ENCODE results near the gene TMEM106B. TPM values are rescaled to one million over a fixed set of nuclear protein-coding genes. Genes with fewer than 3 reads are reported as not detected.

Gene TMEM106B
- total and polyA plus RNA-seq, 7 experiments from 2014 or later: 22.8 to 69.2 (median 40.1) TPM

DNA sequence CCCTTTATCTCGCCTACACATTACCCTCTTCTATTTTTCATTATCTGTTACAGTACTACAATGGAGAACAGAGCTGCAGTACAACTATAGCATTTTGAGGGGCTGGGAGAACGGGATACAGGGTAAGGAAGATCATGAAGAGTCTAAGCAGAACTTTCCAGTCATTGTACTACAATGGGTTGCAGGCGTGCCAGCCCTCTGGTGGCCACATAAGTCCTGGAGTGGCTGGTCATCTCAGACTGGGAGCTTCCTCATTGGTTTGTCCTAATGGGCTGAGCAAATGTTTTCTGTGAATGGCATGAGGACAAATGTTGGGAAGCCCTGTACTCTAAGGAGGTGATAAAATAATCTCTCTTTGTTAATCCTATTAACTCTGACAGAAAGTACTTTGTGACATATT is 33.0 kb downstream of the TMEM106B start:
- no peak for ATAC-seq

GRCh38 chr7:12244694-12245093 is 33.6 kb downstream of the TMEM106B start:
- H3K27ac ChIP-seq (ENCODE audit: low read depth, low read length): no peak overlapping the region
- no peak overlapping the region for H3K4me3 ChIP-seq (ENCODE audit: low read length)
- H3K9me3 Mint-ChIP-seq: peaks cover 0 to 5% (median 0%) of the 10 kb centered on the region in 11 donors
- no peak for DNase-seq
- ATAC-seq: no peak
- no peaks in the 10 kb centered on the region for H3K27me3 ChIP-seq (ENCODE audit: control insufficient read depth in 2 of 2, insufficient read depth in 2 of 2, low read length in 2 of 2)
- peaks cover 0 to 17% (median 4%) of the 10 kb centered on the region in 5 donors for H3K36me3 Mint-ChIP-seq
- intact Hi-C loops (cut with micrococcal nuclease): no loop called here
- peaks cover 5 to 12% (median 9%) of the 10 kb centered on the region in 7 donors for H3K4me1 Mint-ChIP-seq
- ChIA-PET POLR2A (no interaction called here), CTCF (interaction anchor here (0.5 kb wide), 1 partner anchor 12 kb away, joined by 3 read pairs; no protein-coding TSS in a partner anchor)
- H3K27me3 Mint-ChIP-seq: peaks cover 0 to 4% (median 0%) of the 10 kb centered on the region in 5 donors
- no peaks in the 10 kb centered on the region for H3K36me3 ChIP-seq (ENCODE audit: control insufficient read depth in 2 of 3, insufficient read depth in 3 of 3, low read length in 3 of 3)
- no peak overlapping the region for H3K4me3 Mint-ChIP-seq
- no peaks in the 10 kb centered on the region for H3K4me1 ChIP-seq (ENCODE audit: control insufficient read depth in 2 of 2, insufficient read depth in 2 of 2, low read length in 2 of 2)
- no peak overlapping the region for H3K27ac Mint-ChIP-seq
- no peaks in the 10 kb centered on the region for H3K9me3 ChIP-seq (ENCODE audit: control insufficient read depth in 2 of 3, low read length in 3 of 3)

More for the DNA sequence above, 33.0 kb downstream of the TMEM106B start:
- Mint-ChIP-seq H3K9me3 (peaks cover 0 to 5% (median 0%) of the 10 kb centered on the region in 11 donors), H3K27ac (no peak overlapping the region), H3K36me3 (peaks cover 0 to 21% (median 9%) of the 10 kb centered on the region in 5 donors), H3K27me3 (peaks cover 0 to 3% (median 0%) of the 10 kb centered on the region in 5 donors), H3K4me3 (no peak overlapping the region), H3K4me1 (peaks cover 8 to 18% (median 15%) of the 10 kb centered on the region in 7 donors)
- Histone ChIP-seq H3K9me3 (ENCODE audit: control insufficient read depth in 2 of 3, low read length in 3 of 3) (no peaks in the 10 kb centered on the region), H3K36me3 (ENCODE audit: control insufficient read depth in 2 of 3, insufficient read depth in 3 of 3, low read length in 3 of 3) (no peaks in the 10 kb centered on the region), H3K27me3 (ENCODE audit: control insufficient read depth in 2 of 2, insufficient read depth in 2 of 2, low read length in 2 of 2) (no peaks in the 10 kb centered on the region), H3K4me1 (ENCODE audit: control insufficient read depth in 2 of 2, insufficient read depth in 2 of 2, low read length in 2 of 2) (no peaks in the 10 kb centered on the region), H3K4me3 (ENCODE audit: low read length) (no peak overlapping the region), H3K27ac (ENCODE audit: low read depth, low read length) (no peak overlapping the region)
- CTCF ChIA-PET: interaction anchor here (0.5 to 0.6 kb wide), 2 partner anchors 12 to 132 kb away, joined by 3 read pairs; no protein-coding TSS in a partner anchor
- no peak for DNase-seq
- POLR2A ChIA-PET: no interaction called here
- intact Hi-C loops (cut with micrococcal nuclease): no loop called here

DNA sequence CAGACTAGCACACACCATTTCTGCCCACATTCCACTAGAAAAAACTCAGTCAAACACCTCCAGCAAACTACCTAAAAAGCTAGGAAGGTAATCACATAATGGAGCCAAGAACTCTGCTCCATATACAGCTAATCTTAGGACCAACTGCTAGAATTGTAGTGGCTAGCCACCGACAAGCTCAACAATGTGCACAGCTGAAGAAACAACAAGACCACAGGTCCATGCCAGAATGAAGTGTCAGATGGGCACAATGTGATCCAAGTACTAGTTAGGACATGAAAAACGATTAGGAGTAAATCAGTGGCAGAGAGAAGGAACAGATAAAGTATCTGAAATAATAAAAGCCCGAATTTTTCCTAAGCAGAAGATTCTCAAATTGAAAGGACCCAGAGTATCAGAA is 38.6 kb downstream of the TMEM106B start:
- Histone ChIP-seq H3K9me3 (ENCODE audit: control insufficient read depth in 2 of 3, low read length in 3 of 3) (no peaks in the 10 kb centered on the region), H3K4me1 (ENCODE audit: control insufficient read depth in 2 of 2, insufficient read depth in 2 of 2, low read length in 2 of 2) (no peaks in the 10 kb centered on the region), H3K4me3 (ENCODE audit: low read length) (no peak overlapping the region), H3K27ac (ENCODE audit: low read depth, low read length) (no peak overlapping the region), H3K36me3 (ENCODE audit: control insufficient read depth in 2 of 3, insufficient read depth in 3 of 3, low read length in 3 of 3) (no peaks in the 10 kb centered on the region), H3K27me3 (ENCODE audit: control insufficient read depth in 2 of 2, insufficient read depth in 2 of 2, low read length in 2 of 2) (no peaks in the 10 kb centered on the region)
- ChIA-PET CTCF (no interaction called here), POLR2A (interaction anchor here (1.5 kb wide), 1 partner anchor 10 kb away, joined by 4 read pairs; no protein-coding TSS in a partner anchor)
- Mint-ChIP-seq H3K4me1 (peaks cover 0 to 4% (median 0%) of the 10 kb centered on the region in 7 donors), H3K4me3 (no peak overlapping the region), H3K36me3 (peaks cover 12 to 27% (median 16%) of the 10 kb centered on the region in 5 donors), H3K27ac (no peak overlapping the region), H3K27me3 (peaks cover 0 to 26% (median 0%) of the 10 kb centered on the region in 5 donors), H3K9me3 (peaks cover 5 to 40% (median 16%) of the 10 kb centered on the region in 11 donors)
- intact Hi-C loops (cut with micrococcal nuclease): loop anchor here in 1 of 2 donors (2.0 kb wide), 1 partner anchor 15 kb away; no protein-coding TSS in a partner anchor
- no peak for ATAC-seq
- no peak for DNase-seq

DNA sequence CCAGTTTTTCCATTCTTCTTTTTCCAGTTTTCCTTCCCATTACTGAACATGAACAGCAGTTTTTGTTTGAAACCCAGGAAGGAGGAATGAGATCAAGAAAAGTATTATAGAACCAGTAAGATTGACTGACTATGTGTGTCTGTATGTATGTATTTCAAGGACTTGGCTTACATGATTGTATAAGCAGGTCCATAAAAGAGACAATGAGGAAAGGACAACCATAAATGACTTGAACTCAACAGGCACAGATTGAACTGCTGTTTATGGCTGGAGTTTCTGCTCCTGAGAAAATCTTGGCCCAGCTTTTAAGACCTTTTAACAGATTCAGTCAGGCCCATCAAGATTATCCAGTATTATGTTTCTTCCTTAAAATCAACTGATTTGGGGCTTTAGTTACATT is 39.1 kb downstream of the TMEM106B start:
- Histone ChIP-seq H3K27ac (ENCODE audit: low read depth, low read length) (no peak overlapping the region), H3K9me3 (ENCODE audit: control insufficient read depth in 2 of 3, low read length in 3 of 3) (no peaks in the 10 kb centered on the region), H3K27me3 (ENCODE audit: control insufficient read depth in 2 of 2, insufficient read depth in 2 of 2, low read length in 2 of 2) (no peaks in the 10 kb centered on the region), H3K4me3 (ENCODE audit: low read length) (no peak overlapping the region), H3K4me1 (ENCODE audit: control insufficient read depth in 2 of 2, insufficient read depth in 2 of 2, low read length in 2 of 2) (no peaks in the 10 kb centered on the region), H3K36me3 (ENCODE audit: control insufficient read depth in 2 of 3, insufficient read depth in 3 of 3, low read length in 3 of 3) (no peaks in the 10 kb centered on the region)
- POLR2A ChIA-PET: no interaction called here
- DNase-seq (no peak), ATAC-seq (no peak)
- Mint-ChIP-seq H3K36me3 (peaks cover 12 to 27% (median 16%) of the 10 kb centered on the region in 5 donors), H3K4me1 (peaks cover 0 to 4% (median 0%) of the 10 kb centered on the region in 7 donors), H3K27me3 (peaks cover 0 to 26% (median 0%) of the 10 kb centered on the region in 5 donors), H3K4me3 (no peak overlapping the region), H3K9me3 (peaks cover 5 to 40% (median 16%) of the 10 kb centered on the region in 11 donors), H3K27ac (no peak overlapping the region)
- CTCF ChIA-PET: no interaction called here
- intact Hi-C loops (cut with micrococcal nuclease): no loop called here

DNA sequence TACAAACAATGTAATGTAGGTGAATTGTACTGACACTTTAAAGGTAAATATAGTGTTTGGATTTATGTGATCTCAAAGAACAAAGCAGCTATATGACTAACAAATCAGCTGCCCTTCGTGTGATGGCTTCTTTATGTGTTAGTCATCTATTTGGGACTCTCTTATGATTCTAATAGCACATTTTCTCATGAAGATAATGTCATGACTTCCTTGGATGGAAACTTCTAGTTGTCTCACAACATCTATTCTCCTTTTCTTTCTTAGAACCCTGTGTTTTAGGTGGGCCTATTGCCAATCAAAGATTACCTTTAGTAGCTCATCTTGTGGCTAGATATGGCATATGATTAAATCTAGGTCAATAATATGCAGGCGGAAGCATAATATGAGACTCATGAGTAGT is 45.0 kb downstream of the TMEM106B start:
- DNase-seq: no peak
- peaks cover 0 to 12% (median 9%) of the 10 kb centered on the region in 7 donors for H3K4me1 Mint-ChIP-seq
- ATAC-seq: no peak
- peaks cover 5 to 30% (median 16%) of the 10 kb centered on the region in 11 donors for H3K9me3 Mint-ChIP-seq
- Histone ChIP-seq H3K36me3 (ENCODE audit: control insufficient read depth in 2 of 3, insufficient read depth in 3 of 3, low read length in 3 of 3) (no peaks in the 10 kb centered on the region), H3K27ac (ENCODE audit: low read depth, low read length) (no peak overlapping the region), H3K9me3 (ENCODE audit: control insufficient read depth in 2 of 3, low read length in 3 of 3) (no peaks in the 10 kb centered on the region), H3K4me1 (ENCODE audit: control insufficient read depth in 2 of 2, insufficient read depth in 2 of 2, low read length in 2 of 2) (peaks cover 23% of the 10 kb centered on the region in 2 donors), H3K27me3 (ENCODE audit: control insufficient read depth in 2 of 2, insufficient read depth in 2 of 2, low read length in 2 of 2) (no peaks in the 10 kb centered on the region), H3K4me3 (ENCODE audit: low read length) (no peak overlapping the region)
- peaks cover 12 to 27% (median 16%) of the 10 kb centered on the region in 5 donors for H3K36me3 Mint-ChIP-seq
- ChIA-PET POLR2A (interaction anchor here (0.7 to 1.9 kb wide), 2 partner anchors 45 to 49 kb away, joined by 3 to 16 read pairs; partner anchors contain the start of gene TMEM106B), CTCF (interaction anchor here (0.7 to 1.8 kb wide), 3 partner anchors 12 to 45 kb away, joined by 3 to 6 read pairs (median 3); partner anchors contain the start of gene TMEM106B)
- peaks cover 0 to 15% (median 0%) of the 10 kb centered on the region in 5 donors for H3K27me3 Mint-ChIP-seq
- intact Hi-C loops (cut with micrococcal nuclease): loop anchor here (2.0 to 5.0 kb wide), 4 partner anchors 13 to 146 kb away; partner anchors contain the start of gene VWDE (in 1 of the 2)
- H3K27ac Mint-ChIP-seq: peak overlapping the region in 5 of 9 donors; percentile 1 to 79 (median 40)
- H3K4me3 Mint-ChIP-seq: peak overlapping the region in 1 of 10 donors; percentile 23

GRCh38 chr7:12257582-12257981 is 46.5 kb downstream of the TMEM106B start:
- peaks cover 0 to 12% (median 9%) of the 10 kb centered on the region in 7 donors for H3K4me1 Mint-ChIP-seq
- peaks cover 0 to 3% (median 0%) of the 10 kb centered on the region in 5 donors for H3K27me3 Mint-ChIP-seq
- DNase-seq: peak in 8 of 9 donors; percentile 31 to 80 (median 72)
- no peak overlapping the region for H3K4me3 Mint-ChIP-seq
- ATAC-seq: peak; percentile 97
- Histone ChIP-seq H3K4me1 (ENCODE audit: control insufficient read depth in 2 of 2, insufficient read depth in 2 of 2, low read length in 2 of 2) (peaks cover 23% of the 10 kb centered on the region in 2 donors), H3K4me3 (ENCODE audit: low read length) (peak overlapping the region; percentile 26), H3K27ac (ENCODE audit: low read depth, low read length) (peak overlapping the region; percentile 28), H3K9me3 (ENCODE audit: control insufficient read depth in 2 of 3, low read length in 3 of 3) (no peaks in the 10 kb centered on the region), H3K27me3 (ENCODE audit: control insufficient read depth in 2 of 2, insufficient read depth in 2 of 2, low read length in 2 of 2) (no peaks in the 10 kb centered on the region), H3K36me3 (ENCODE audit: control insufficient read depth in 2 of 3, insufficient read depth in 3 of 3, low read length in 3 of 3) (no peaks in the 10 kb centered on the region)
- POLR2A ChIA-PET: interaction anchor here (0.8 to 2.8 kb wide), 3 partner anchors 34 to 47 kb away, joined by 3 to 20 read pairs (median 5); partner anchors contain the start of gene TMEM106B
- CTCF ChIA-PET: interaction anchor here (0.9 kb wide), 1 partner anchor 46 kb away, joined by 4 read pairs; the partner anchor contains the start of gene TMEM106B
- intact Hi-C loops (cut with micrococcal nuclease): loop anchor here (1.0 to 5.0 kb wide), 7 partner anchors 15 to 429 kb away; partner anchors contain the start of genes TMEM106B (in 2 of the 2) and VWDE (in 1 of the 2)
- H3K9me3 Mint-ChIP-seq: peaks cover 0 to 16% (median 4%) of the 10 kb centered on the region in 11 donors
- H3K36me3 Mint-ChIP-seq: peaks cover under 1 to 18% (median 5%) of the 10 kb centered on the region in 5 donors
- H3K27ac Mint-ChIP-seq: no peak overlapping the region

All from naive thymus-derived CD4-positive, alpha-beta T cell (primary cell).